GM21576 (cell line): ENCODE measurements around the gene ATRX.
"Not testable (repeated sequence)": the region's sequence is repeated elsewhere in the genome, so short reads cannot be mapped to it uniquely, and the experiment has no call there.

Source experiments
- ATAC-seq: cut with Tn5 transposase; IDR thresholded peaks from one replicate; pipeline ENCODE4 v1.9.1; 2021; ENCODE audit warnings: mild to moderate bottlenecking, moderate library complexity; ENCODE audit not compliant: unreplicated experiment

The ATRX gene

DNA sequence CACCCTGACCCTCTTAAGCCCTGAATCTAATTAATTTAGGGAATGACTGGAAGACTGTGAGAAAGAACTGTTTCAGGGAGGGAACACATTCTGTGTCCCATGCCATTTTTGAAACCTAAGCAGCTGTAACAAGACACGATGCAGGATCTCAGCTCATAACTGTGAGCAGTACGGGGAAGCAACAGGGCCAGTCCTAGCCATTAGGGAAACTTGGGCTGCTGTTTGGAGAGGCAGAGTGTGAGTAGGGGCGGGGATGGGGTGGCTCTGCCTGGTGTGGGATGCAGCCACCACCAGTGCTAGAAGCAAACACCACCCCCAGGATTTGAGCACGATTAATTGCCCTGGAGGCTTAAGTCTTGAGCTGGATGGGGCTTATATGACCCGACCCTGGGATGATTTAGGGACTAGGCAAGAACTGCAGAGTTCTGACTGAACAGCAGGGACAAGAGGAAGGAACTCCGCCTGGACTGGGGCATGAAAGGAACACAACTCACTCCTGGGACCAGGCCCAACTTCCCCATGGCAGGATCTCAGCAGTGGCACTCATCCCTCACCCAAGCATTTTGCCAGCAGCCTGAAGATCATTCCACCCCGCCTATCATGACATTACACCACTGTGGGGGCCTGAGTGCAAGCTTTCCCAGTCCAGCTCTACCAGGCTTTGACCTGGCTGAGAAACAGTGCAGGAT lies 43.1 kb downstream of the ATRX start:
- ATAC-seq = no peak

DNA sequence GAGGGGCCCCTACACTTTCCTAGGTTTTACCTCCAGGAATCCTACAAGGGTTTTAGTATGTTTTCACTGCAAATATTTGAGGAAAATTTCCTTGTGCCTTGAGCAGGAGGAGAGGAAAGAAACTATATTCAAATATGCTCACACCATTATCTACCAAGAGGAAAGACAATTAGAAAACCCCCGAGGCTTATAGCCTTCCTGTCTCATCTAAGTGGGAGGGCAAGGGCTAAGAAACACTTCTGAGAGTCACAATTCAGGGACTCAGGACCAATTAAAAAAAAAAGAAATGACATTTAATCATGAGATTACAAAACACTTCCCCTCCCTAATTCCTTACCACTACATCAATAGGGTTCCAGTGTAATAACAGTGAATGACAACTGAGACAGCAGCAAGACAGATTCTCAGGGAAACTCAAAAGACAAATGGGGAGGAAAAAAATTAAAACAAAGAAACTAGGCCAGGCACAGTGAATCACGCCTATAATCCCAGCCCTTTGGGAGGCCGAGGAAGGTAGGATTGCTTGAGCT lies 45.6 kb downstream of the ATRX start:
- ATAC-seq = no peak

GRCh38 chrX:77733342-77733741 lies 52.7 kb downstream of the ATRX start:
- ATAC-seq = no peak

GRCh38 chrX:77731821-77732419 lies 54.1 kb downstream of the ATRX start:
- no peak for ATAC-seq

GRCh38 chrX:77726095-77726494 lies 59.9 kb downstream of the ATRX start:
- ATAC-seq = not testable (repeated sequence)

DNA sequence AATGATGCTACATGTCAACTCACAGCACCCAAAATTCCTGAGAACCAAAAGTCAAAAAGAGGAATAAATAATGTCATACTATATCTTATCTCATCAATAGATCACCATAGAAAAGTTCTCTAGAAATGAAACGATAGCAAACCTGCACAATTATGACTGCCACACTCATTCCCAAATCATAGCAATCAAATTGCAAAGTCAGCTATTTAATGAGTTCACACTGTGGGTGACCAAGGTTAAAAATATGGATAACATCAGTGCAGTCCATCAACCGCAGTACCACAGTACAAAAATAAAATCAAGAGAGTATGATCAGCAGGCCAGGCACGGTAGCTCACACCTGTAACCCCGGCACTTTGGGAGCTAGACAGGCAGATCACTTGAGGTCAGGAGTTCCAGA lies 62.3 kb downstream of the ATRX start:
- ATAC-seq = no peak

GRCh38 chrX:77719388-77719787 lies 66.6 kb downstream of the ATRX start:
- no peak for ATAC-seq

DNA sequence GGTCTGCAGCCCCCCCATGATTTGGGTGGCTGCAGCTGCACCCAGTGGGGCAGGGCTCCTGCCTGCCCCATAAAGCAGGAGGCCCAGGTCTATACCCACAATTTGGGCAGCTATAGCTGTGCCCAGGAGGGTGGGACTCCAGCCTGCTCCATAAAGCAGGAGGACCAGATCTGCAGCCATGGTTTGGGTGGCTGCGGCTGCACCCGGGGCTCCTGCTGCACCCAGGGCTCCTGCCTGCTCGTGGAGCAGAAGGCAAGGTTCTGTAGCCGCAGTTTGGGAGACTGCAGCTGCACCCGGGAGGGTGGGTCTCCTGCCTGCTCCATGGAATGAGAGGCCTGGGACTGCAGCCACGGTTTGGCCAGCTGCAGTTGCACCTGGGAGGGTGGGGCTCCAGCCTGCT lies 81.1 kb downstream of the ATRX start:
- no peak for ATAC-seq

DNA sequence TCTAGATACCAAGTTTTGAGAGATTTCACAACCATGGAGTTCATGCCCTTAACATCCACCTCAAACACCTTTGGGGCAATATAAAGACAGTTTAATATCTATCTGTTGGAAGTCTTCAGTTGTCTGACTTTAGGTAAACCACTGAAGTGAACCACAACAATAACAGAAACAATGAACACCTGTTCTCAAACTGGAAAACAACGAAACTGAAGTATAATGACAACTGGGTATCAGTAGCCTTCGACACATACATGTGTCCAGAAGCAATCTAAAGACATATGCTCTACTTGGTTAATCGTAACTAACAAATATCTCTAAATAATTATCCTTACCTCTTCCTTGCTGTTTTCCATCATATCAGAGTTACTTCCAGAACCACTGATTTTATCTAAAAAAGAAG lies 87.8 kb downstream of the ATRX start:
- ATAC-seq = no peak

DNA sequence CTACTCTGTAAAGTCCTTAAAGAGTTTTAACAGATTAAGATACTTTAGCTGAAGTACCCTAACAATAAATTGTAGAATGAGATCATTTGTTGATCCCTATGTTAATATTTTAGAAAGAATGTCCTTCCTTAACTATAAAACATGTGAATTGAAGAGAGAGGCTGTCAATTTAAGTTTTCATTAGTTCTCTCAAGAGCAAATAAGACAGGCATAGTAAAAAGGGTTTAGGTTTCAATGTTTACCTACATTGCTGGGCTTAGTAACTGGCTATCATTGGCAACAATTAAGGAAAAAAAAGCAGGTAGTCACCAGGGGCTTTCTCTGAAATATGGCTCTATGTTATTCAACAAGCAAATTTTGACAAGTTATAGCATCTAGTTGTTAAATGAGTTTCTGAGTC lies 91.5 kb downstream of the ATRX start:
- no peak for ATAC-seq

- peak; percentile 64 for ATAC-seq
These were observed 92.4 kb downstream of the ATRX start for GRCh38 chrX:77693594-77693993.

DNA sequence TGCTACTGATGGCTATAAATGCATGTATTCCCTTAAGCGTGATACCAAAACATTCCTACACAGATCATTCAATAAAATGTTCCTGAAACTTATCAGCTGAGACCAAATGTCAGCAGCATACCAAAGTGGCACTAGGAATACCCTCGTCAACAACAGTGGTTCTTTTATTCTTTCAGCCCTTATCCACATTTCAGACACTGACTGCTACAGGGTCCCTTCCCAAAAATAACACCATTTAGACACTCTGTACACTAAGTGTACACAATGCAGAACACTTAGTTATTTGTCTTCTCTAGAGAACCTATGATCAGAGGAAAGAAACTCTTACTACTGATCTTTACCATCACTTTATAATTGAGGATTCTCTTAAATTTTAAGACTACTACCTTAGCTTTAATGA lies 94.1 kb downstream of the ATRX start:
- ATAC-seq = no peak

DNA sequence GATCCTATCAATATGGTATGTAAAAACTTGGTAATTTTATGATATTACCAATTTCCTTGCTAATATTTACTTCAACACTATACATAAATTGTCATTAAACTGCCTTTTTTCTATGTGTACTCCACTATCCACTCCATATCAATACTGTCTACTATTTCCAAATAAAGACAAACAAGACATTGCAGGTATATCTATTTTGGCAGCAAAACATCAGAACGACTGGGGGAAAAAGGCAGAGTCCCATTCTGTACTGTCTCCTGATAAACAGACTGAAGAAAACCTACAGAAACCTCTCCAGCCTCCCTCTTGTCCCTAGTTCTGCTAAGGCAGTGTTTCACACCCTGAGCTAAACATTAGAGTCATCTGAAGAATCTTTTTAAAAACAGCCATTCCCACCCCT lies 96.6 kb downstream of the ATRX start:
- no peak for ATAC-seq

- not testable (repeated sequence) for ATAC-seq
These were observed 100.3 kb downstream of the ATRX start for GRCh38 chrX:77685683-77686082.

DNA sequence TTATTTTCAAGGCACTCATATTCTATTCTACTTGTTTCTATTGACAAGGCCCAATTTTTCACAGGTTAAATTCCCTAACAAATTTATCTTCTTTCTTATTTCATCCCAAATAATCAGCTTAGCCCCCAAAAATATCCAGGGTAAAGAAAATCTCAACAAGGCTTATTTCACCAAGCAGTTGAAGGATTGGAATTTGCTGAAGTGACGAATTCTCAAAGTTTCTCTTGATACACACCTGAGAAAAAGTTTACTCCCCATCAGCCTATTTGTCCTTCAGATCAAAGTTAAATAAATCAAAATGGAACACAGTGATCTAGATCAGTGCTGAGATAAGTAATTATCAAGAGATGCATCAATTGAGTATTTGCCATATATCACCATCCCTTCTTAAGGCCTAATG lies 106.9 kb downstream of the ATRX start:
- ATAC-seq = no peak

DNA sequence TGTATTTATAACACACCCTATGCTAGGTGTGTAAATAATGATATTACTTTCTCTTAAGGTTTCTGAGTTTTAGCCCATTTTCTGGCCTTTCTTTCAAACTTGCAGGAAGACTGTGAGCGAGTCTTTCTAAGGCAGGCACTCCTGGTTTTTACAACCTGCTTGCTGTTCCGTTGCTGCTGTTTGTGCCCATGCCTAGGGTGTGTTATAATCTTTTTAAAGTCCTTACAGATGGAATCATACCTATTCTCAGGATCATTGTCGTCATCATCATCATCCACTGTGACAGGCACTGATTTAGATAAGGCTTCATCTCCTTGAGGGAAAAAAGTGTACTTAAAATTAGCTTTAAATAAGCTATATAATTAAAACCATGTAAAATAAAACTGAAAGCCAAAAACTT lies 110.0 kb downstream of the ATRX start:
- no peak for ATAC-seq

GRCh38 chrX:77668391-77669237 lies 117.4 kb downstream of the ATRX start:
- no peak for ATAC-seq

- ATAC-seq = no peak
These were observed 127.1 kb downstream of the ATRX start for GRCh38 chrX:77658886-77659285.

GRCh38 chrX:77652095-77652494 lies 133.9 kb downstream of the ATRX start:
- ATAC-seq = no peak

- ATAC-seq = no peak
These were observed 145.3 kb downstream of the ATRX start for GRCh38 chrX:77640702-77641101.

DNA sequence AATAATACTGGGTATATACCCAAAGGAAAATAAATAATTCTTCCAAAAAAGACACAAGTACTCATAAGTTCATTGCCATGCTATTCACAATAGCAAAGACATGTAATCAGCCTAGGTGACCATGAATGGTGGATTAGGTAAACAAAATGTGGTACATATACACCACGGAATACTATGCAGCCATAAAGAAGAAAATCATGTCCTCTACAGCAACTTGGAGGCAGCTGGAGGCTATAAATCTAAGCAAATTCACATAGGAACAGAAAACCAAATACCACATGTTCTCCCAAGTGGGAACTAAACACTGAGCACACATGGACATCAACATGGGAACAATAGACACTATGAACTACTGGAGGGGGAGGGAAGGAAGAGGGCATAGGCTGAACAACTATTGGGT lies 146.2 kb downstream of the ATRX start:
- ATAC-seq = no peak

- no peak for ATAC-seq
These were observed 147.6 kb downstream of the ATRX start for GRCh38 chrX:77638397-77638796.
